Kidney epithelial cell (primary cell): ENCODE data around the gene B3GAT1. TPM values are rescaled to one million over a fixed set of nuclear protein-coding genes. Genes with fewer than 3 reads are reported as not detected.

Experiments used
- DNase-seq: peaks from one replicate; pipeline ENCODE4 v3.0.0-alpha.2; 2010; ENCODE audit warnings: low read depth
- H3K27me3 ChIP-seq: 2 replicates; pipeline ENCODE4 v1.6.0; 2011; ENCODE audit warnings: low read length; ENCODE audit not compliant: control insufficient read depth, insufficient read depth
- H3K36me3 ChIP-seq: 2 replicates; pipeline ENCODE4 v1.5.1; 2011; ENCODE audit warnings: low read length; ENCODE audit not compliant: control insufficient read depth, insufficient read depth
- H3K4me3 ChIP-seq: 2 replicates; pipeline ENCODE4 v1.5.1; 2011; ENCODE audit warnings: low read depth, mild to moderate bottlenecking, control low read depth, low read length
- CTCF ChIP-seq: IDR thresholded peaks from 2 replicates; pipeline ENCODE4 v1.5.1; 2011; ENCODE audit warnings: mild to moderate bottlenecking, moderate library complexity, low read length, control low read depth, inconsistent platforms; ENCODE audit not compliant: insufficient read depth, poor library complexity, severe bottlenecking
- total RNA-seq: library from RNA; depleted of rRNA; stranded (reverse); fragments of >200 nt; gene quantifications from 2 replicates; pipeline ENCODE4 v1.2.3, GENCODE V29; 2015

The B3GAT1 gene
- total RNA-seq, 1 donor from 2014 or later, result 0.71 TPM

DNA sequence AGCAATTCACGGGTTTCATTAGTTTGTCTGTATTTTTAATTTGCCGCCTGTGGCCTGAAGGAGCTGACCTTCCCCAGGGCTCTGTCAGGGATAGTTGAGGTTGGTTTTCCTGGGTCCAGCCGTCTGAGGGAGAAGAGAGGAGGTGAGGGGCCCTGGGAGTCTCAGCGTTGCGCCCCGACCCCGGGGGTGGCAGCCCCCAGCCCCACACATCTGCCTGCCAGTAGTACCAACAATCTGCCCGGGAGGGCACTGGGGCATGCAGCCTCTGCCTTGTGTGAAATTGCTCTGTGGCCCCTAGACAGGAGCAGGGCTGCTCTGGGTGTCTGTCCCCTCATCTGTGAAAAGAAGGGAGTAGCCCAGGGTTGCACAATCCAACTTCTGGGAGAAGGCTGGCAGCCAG, 6.6 kb downstream of the B3GAT1 start:
- no peak for DNase-seq
- Histone ChIP-seq H3K27me3 (peaks cover 16% of the 10 kb centered on the region), H3K4me3 (no peak overlapping the region), H3K36me3 (no peaks in the 10 kb centered on the region)
- no peak for TF ChIP-seq CTCF

DNA sequence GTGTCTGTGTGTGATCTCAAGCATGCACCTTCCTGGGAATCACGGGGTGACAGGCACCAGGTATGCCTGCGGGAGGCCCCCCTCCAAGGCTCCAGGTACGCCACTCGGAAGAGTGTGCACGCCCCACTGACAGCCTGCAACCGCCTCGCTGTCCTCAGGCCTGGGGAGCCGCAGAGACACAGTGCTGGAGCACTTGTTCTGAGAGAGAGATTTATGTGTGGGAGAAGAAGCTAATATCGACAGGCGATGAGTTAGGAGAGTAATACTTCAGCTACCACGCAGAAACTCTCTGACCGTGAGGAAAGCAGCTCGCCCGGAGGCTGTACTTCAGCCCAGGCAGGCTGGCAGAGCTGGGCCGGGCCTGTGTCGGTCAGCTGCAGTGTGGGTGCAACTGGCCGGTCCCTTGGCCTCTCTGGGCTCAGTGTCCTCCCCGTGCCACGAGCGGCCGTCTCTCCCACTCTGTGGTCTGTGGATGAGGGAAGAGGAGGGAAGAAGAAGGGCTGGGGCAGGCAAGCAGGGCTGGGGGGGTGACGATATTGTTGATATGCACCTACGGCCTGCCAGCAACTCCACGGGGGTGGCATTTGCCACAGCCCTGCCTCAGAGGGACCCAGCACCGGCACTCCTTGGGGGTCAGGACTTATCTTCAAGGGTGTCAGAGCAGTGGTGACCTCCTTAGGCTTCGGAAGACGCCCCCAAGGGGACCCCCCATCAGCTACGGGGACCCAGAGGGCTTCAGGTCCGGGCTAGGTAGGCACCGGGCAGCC, 7.3 kb downstream of the B3GAT1 start:
- DNase-seq, result no peak
- TF ChIP-seq CTCF, result no peak
- Histone ChIP-seq H3K36me3 (no peaks in the 10 kb centered on the region), H3K27me3 (peaks cover 9% of the 10 kb centered on the region), H3K4me3 (no peak overlapping the region)

- TF ChIP-seq CTCF, result no peak
- Histone ChIP-seq H3K36me3 (no peaks in the 10 kb centered on the region), H3K4me3 (no peak overlapping the region), H3K27me3 (peaks cover 5% of the 10 kb centered on the region)
- DNase-seq, result no peak
Measured at GRCh38 chr11:134402910-134403309, 9.1 kb downstream of the B3GAT1 start.

GRCh38 chr11:134401825-134402809, 9.9 kb downstream of the B3GAT1 start:
- no peak for DNase-seq
- no peaks in the 10 kb centered on the region for H3K36me3 ChIP-seq
- H3K27me3 ChIP-seq, result peaks cover 2% of the 10 kb centered on the region
- TF ChIP-seq CTCF, result no peak
- no peak overlapping the region for H3K4me3 ChIP-seq

GRCh38 chr11:134399996-134400395, 12.0 kb downstream of the B3GAT1 start:
- DNase-seq, result no peak
- no peak for TF ChIP-seq CTCF
- Histone ChIP-seq H3K4me3 (no peak overlapping the region), H3K27me3 (peaks cover 2% of the 10 kb centered on the region), H3K36me3 (no peaks in the 10 kb centered on the region)
